Activated CD8-positive, alpha-beta T cell treated with anti-CD3 and anti-CD28 coated beads for 36 hours (primary cell): ENCODE results near the gene SH3BP2. TPM values are rescaled to one million over a fixed set of nuclear protein-coding genes. Genes with fewer than 3 reads are reported as not detected.

Experiments used
- ATAC-seq: fragments of 200-7000 bp; cut with Tn5 transposase; one replicate; pipeline ENCODE4 v1.10.0; 2021; ENCODE audit warnings: mild to moderate bottlenecking, moderate library complexity
- CTCF ChIA-PET: fragments of 350-600 bp; sonication (Branson Sonifier 250); formaldehyde crosslinking; loops from one replicate; lab custom pipeline; 2021; ENCODE audit warnings: antibody characterized with exemption; lab: Charles Lee
- POLR2A ChIA-PET: fragments of 350-600 bp; sonication (Branson Sonifier 250); formaldehyde crosslinking; loops from one replicate; lab custom pipeline; 2021; ENCODE audit warnings: antibody characterized with exemption; lab: Charles Lee
- DNase-seq: peaks from one replicate; pipeline ENCODE4 v3.0.0-alpha.2; 2020
- H3K27ac Mint-ChIP-seq: one replicate; pipeline ENCODE4 v1.8.0; 2021; ENCODE audit warnings: mild to moderate bottlenecking, mixed read lengths
- H3K27me3 Mint-ChIP-seq: one replicate; pipeline ENCODE4 v1.8.0; 2021; ENCODE audit warnings: mixed read lengths
- H3K36me3 Mint-ChIP-seq: one replicate; pipeline ENCODE4 v1.8.0; 2021; ENCODE audit warnings: low read depth, mixed read lengths
- H3K4me1 Mint-ChIP-seq: one replicate; pipeline ENCODE4 v1.8.0; 2021; ENCODE audit warnings: low read depth, mixed read lengths
- H3K4me3 Mint-ChIP-seq: one replicate; pipeline ENCODE4 v1.8.0; 2021; ENCODE audit warnings: mild to moderate bottlenecking, moderate library complexity, mixed read lengths
- H3K9me3 Mint-ChIP-seq: one replicate; pipeline ENCODE4 v1.8.0; 2021; ENCODE audit warnings: mixed read lengths
- intact Hi-C: fragments of 100-400 bp; cut with micrococcal nuclease; formaldehyde crosslinking; loops from one replicate; pipeline ENCODE4 v1.10.0; 2022
- total RNA-seq, 2 experiments: library from RNA; stranded (reverse); gene quantifications; one replicate each; pipeline ENCODE4 v1.2.3, GENCODE V29; 2021
- TF ChIP-seq, protein P1 (sequence below): fragments of 200-600 bp; IDR thresholded peaks from one replicate; pipeline ENCODE4 v1.8.0; 2022; ENCODE audit warnings: antibody characterized with exemption, mild to moderate bottlenecking

Gene SH3BP2
- total RNA-seq, 2 experiments from 2014 or later = 54.8 to 59.0 TPM

DNA sequence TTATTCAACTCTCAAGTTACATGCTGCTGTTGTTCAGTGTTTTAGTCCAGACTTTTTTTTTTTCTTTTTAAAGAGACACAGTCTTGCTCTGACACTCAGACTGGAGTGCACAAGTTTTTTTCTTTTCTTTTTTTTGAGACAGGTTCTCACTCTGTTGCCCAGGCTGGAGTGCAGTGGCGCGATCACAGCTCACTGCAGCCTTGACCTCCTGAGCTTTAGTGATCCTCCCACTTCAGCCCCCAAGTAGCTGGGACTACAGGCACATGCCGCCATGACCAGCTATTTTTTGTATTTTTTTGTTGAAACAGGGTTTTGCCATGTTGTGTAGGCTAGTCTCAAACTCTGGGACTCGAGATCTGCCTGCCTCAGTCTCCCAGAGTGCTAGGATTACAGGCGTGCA, 62.7 kb downstream of the SH3BP2 start:
- intact Hi-C loops = no loop called here
- ChIA-PET POLR2A (interaction anchor here (2.0 kb wide), 1 partner anchor 17 kb away, joined by 4 read pairs; no protein-coding TSS in a partner anchor), CTCF (interaction anchor here (0.6 kb wide), 2 partner anchors 26 to 27 kb away, joined by 3 to 4 read pairs; no protein-coding TSS in a partner anchor)
- H3K27me3 Mint-ChIP-seq = no peaks in the 10 kb centered on the region
- DNase-seq (no peak), ATAC-seq (no peak)
- H3K36me3 Mint-ChIP-seq = peaks cover 17% of the 10 kb centered on the region
- H3K4me3 Mint-ChIP-seq = no peak overlapping the region
- H3K27ac Mint-ChIP-seq = no peak overlapping the region
- no peaks in the 10 kb centered on the region for H3K9me3 Mint-ChIP-seq
- peaks cover 71% of the 10 kb centered on the region for H3K4me1 Mint-ChIP-seq
- TF ChIP-seq, protein P1, sequence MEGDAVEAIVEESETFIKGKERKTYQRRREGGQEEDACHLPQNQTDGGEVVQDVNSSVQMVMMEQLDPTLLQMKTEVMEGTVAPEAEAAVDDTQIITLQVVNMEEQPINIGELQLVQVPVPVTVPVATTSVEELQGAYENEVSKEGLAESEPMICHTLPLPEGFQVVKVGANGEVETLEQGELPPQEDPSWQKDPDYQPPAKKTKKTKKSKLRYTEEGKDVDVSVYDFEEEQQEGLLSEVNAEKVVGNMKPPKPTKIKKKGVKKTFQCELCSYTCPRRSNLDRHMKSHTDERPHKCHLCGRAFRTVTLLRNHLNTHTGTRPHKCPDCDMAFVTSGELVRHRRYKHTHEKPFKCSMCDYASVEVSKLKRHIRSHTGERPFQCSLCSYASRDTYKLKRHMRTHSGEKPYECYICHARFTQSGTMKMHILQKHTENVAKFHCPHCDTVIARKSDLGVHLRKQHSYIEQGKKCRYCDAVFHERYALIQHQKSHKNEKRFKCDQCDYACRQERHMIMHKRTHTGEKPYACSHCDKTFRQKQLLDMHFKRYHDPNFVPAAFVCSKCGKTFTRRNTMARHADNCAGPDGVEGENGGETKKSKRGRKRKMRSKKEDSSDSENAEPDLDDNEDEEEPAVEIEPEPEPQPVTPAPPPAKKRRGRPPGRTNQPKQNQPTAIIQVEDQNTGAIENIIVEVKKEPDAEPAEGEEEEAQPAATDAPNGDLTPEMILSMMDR = no peak

DNA sequence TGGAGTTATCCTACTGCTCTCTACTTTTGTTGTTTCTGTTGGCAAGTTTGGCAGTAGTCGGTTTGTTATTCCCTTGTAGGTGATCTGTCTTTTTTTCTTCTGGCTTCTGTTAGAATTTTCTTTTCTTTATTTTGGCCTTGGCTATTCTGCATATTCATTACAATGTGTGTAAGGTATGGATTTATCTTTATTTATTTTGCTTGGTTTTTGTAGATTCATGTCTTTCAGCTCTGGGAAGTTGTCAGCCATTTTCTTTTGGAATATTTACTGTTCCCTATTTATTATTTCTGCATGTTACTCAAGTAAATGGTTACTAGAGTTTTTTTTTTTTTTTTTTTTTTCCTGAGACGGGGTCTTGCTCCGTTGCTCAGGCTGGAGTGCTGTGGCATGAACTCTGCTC, 63.4 kb downstream of the SH3BP2 start:
- peaks cover 17% of the 10 kb centered on the region for H3K36me3 Mint-ChIP-seq
- peak overlapping the region; percentile 55 for H3K27ac Mint-ChIP-seq
- TF ChIP-seq, protein P1 = no peak
- peaks cover 71% of the 10 kb centered on the region for H3K4me1 Mint-ChIP-seq
- H3K4me3 Mint-ChIP-seq = no peak overlapping the region
- POLR2A ChIA-PET = no interaction called here
- intact Hi-C loops = no loop called here
- no peak for DNase-seq
- no peaks in the 10 kb centered on the region for H3K9me3 Mint-ChIP-seq
- ATAC-seq = no peak
- no peaks in the 10 kb centered on the region for H3K27me3 Mint-ChIP-seq
- CTCF ChIA-PET = no interaction called here

DNA sequence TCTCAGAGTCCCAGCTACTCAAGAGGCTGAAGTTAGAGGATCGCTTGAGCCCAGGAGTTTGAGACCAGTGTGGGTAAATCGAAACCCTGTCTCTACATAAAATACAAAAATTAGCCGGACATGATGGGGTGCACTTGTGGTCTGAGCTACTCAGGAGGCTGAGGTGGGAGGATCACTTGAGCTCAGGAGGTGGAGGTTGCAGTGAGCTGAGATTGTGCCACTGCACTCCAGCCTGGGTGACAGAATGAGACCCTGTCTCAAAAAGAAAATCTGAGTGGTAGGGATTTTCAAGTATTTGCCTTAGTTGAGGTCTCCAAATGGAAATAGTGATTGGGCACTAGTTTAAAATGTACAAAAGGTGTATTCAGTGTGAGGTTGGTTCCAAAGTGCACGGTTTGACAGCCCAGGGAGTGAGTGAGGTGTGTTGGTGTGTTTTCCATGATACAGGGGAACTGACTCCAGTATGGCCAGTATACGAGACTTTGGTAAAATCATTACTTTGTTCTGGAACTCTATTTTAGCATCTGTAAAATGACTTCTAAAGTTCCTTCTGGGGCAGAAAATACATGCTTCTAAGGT, 64.6 kb downstream of the SH3BP2 start:
- CTCF ChIA-PET = interaction anchor here (0.7 kb wide), 1 partner anchor 94 kb away, joined by 3 read pairs; no protein-coding TSS in a partner anchor
- TF ChIP-seq, protein P1 = no peak
- ATAC-seq (no peak), DNase-seq (no peak)
- POLR2A ChIA-PET = no interaction called here
- Mint-ChIP-seq H3K9me3 (no peaks in the 10 kb centered on the region), H3K27ac (peak overlapping the region; percentile 42), H3K36me3 (peaks cover 17% of the 10 kb centered on the region), H3K27me3 (no peaks in the 10 kb centered on the region), H3K4me3 (no peak overlapping the region), H3K4me1 (peaks cover 70% of the 10 kb centered on the region)
- intact Hi-C loops = no loop called here

DNA sequence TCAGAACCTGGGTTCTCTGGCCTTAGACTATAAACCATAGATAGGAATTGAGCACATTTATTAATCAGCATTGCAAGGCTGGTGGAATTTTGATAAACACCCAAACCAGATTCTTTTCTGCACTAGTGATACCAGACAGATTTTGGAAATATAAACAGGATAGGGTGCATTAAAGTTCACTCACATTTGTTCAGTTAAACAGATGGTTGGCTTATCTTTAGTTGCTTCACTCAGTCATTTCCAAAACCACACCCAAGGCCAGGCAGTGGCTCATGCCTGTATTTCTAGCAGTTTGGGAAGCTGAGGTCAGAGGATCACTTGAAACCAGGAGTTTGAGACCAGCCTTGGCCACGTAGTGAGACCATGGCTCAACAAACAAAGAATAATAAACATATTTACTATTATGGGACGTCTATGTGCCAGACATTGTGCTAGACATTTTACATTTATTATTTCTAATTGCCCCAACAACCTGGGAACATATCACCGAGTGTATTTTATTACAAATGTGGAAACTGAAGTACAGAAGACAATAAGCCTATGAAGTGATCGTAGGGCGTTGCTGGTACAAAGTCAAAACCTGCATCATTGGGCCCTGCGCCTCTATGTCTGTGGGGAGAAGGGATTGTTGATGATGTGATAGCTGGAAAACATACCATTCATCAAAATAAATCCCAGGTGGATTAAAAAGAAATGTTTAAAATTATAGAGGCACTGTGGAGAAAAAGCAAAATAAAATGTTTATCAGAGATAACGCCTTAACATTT, 65.7 kb downstream of the SH3BP2 start:
- no peak for ATAC-seq
- peaks cover 72% of the 10 kb centered on the region for H3K4me1 Mint-ChIP-seq

More for the DNA sequence above, 65.7 kb downstream of the SH3BP2 start:
- POLR2A ChIA-PET = interaction anchor here (1.1 kb wide), 1 partner anchor 47 kb away, joined by 3 read pairs; no protein-coding TSS in a partner anchor
- CTCF ChIA-PET = no interaction called here
- Mint-ChIP-seq H3K27ac (no peak overlapping the region), H3K27me3 (no peaks in the 10 kb centered on the region), H3K4me3 (no peak overlapping the region), H3K36me3 (peaks cover 14% of the 10 kb centered on the region), H3K9me3 (no peaks in the 10 kb centered on the region)
- intact Hi-C loops = no loop called here
- no peak for DNase-seq
- TF ChIP-seq, protein P1 = no peak
